GM23338 (cell line): ENCODE data around the gene LEFTY2.

Source experiments
- CREB1 ChIP-seq: fragments of 250-450 bp; sonication (Bioruptor Pico); IDR thresholded peaks from 2 replicates; pipeline ENCODE4 v1.5.0; 2020; ENCODE audit warnings: low read depth, mild to moderate bottlenecking, moderate library complexity
- CTCF ChIP-seq, 2 experiments: fragments of 200-600 bp in 1 of 2; sonication (generic) in 1 of 2; conservative IDR thresholded peaks; 2 replicates each; pipeline versions ENCODE4 v1.5.1 to v1.6.1; 2016 to 2017; ENCODE audit warnings: antibody characterized with exemption in 2 of 2, low read depth in 2 of 2, mild to moderate bottlenecking in 2 of 2, moderate library complexity in 1 of 2
- ETS1 ChIP-seq: IDR thresholded peaks from 2 replicates; pipeline ENCODE4 v1.6.1; 2016; ENCODE audit warnings: antibody characterized with exemption
- EZH2 ChIP-seq: fragments of 200-600 bp; sonication (generic); IDR thresholded peaks from one replicate; pipeline ENCODE4 v1.8.0; 2017; ENCODE audit warnings: antibody characterized with exemption, mild to moderate bottlenecking, low read depth; ENCODE audit not compliant: unreplicated experiment
- EZH2phosphoT487 ChIP-seq: fragments of 200-600 bp; sonication (generic); IDR thresholded peaks from one replicate; pipeline ENCODE4 v1.8.1; 2018; ENCODE audit warnings: antibody characterized with exemption; ENCODE audit not compliant: unreplicated experiment
- JUNB ChIP-seq: IDR thresholded peaks from one replicate; pipeline ENCODE4 v1.6.1; 2016; ENCODE audit warnings: antibody characterized with exemption; ENCODE audit not compliant: unreplicated experiment
- NANOG ChIP-seq: IDR thresholded peaks from 2 replicates; pipeline ENCODE4 v1.6.1; 2016; ENCODE audit warnings: antibody characterized with exemption, borderline replicate concordance
- POLR2AphosphoS5 ChIP-seq: IDR thresholded peaks from 2 replicates; pipeline ENCODE4 v1.6.1; 2016; ENCODE audit warnings: antibody characterized with exemption, low read depth
- REST ChIP-seq: IDR thresholded peaks from one replicate; pipeline ENCODE4 v1.6.1; 2018; ENCODE audit warnings: antibody characterized with exemption; ENCODE audit not compliant: unreplicated experiment
- ZNF114 ChIP-seq: fragments of 250-450 bp; sonication (Bioruptor Pico); IDR thresholded peaks from 2 replicates; pipeline ENCODE4 v1.5.0; 2020; ENCODE audit warnings: mild to moderate bottlenecking, moderate library complexity
- ZNF331 ChIP-seq: fragments of 250-450 bp; sonication (Bioruptor Pico); IDR thresholded peaks from 2 replicates; pipeline ENCODE4 v1.5.0; 2020; ENCODE audit warnings: low read depth, mild to moderate bottlenecking, moderate library complexity
- ZNF462 ChIP-seq: fragments of 250-450 bp; sonication (Bioruptor Pico); IDR thresholded peaks from 2 replicates; pipeline ENCODE4 v1.5.0; 2020; ENCODE audit warnings: mild to moderate bottlenecking, moderate library complexity

- no peak for TF ChIP-seq NANOG
- TF ChIP-seq CTCF (conservative IDR thresholded peaks at IDR 0.05; ENCODE audit: low read depth in 2 of 2): no peak
- TF ChIP-seq EZH2: no peak
- no peak for TF ChIP-seq POLR2AphosphoS5
- TF ChIP-seq CREB1 (CRISPR knock-in tag): no peak
- no peak for TF ChIP-seq EZH2phosphoT487
- no peak for TF ChIP-seq REST
- no peak for TF ChIP-seq ZNF331 (CRISPR knock-in tag)
- no peak for TF ChIP-seq ZNF462 (CRISPR knock-in tag)
- no peak for TF ChIP-seq JUNB
- no peak for TF ChIP-seq ETS1
- no peak for TF ChIP-seq ZNF114 (CRISPR knock-in tag)
Observed at GRCh38 chr1:225946082-225946620, 5.1 kb upstream of the LEFTY2 start.
